M059J (cell line): ENCODE measurements around the gene PRSS3. TPM values are rescaled to one million over a fixed set of nuclear protein-coding genes. Genes with fewer than 3 reads are reported as not detected.
"Not testable (repeated sequence)": the region's sequence is repeated elsewhere in the genome, so short reads cannot be mapped to it uniquely, and the experiment has no call there.

Source experiments
- DNase-seq: peaks from one replicate; pipeline ENCODE4 v3.0.0-alpha.2; 2012; ENCODE audit warnings: low read depth
- total RNA-seq: library from RNA; depleted of rRNA; stranded (reverse); fragments of >200 nt; shearing (Covaris generic); gene quantifications from 2 replicates; pipeline ENCODE4 v1.2.3, GENCODE V29; 2014; rRNA removed

Gene PRSS3
- total RNA-seq: 0.74 and 3.1 TPM in 2 replicates

DNA sequence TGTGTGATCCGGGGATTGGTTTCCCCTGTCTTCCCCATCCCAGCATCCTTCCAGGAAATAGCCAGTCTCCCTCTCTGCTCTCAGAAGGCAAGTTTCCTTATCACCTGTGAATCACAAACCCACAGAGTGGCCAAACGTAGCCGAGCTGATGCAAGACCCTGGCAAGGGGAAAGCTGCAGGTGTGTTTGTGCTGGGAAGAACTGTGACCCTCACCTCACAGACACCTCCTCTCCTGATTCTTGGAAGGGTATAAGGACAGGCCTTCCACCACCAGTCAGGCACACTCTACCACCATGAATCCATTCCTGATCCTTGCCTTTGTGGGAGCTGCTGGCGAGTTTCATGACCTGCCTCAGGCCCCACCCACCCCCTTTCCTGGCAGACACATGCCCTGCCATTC lies at the start of gene PRSS3:
PRSS3 (plus strand) TSS at position 281 of the 400 bp plus-strand sequence; CDS start at position 294, 13 bp downstream.
- DNase-seq: no peak

DNA sequence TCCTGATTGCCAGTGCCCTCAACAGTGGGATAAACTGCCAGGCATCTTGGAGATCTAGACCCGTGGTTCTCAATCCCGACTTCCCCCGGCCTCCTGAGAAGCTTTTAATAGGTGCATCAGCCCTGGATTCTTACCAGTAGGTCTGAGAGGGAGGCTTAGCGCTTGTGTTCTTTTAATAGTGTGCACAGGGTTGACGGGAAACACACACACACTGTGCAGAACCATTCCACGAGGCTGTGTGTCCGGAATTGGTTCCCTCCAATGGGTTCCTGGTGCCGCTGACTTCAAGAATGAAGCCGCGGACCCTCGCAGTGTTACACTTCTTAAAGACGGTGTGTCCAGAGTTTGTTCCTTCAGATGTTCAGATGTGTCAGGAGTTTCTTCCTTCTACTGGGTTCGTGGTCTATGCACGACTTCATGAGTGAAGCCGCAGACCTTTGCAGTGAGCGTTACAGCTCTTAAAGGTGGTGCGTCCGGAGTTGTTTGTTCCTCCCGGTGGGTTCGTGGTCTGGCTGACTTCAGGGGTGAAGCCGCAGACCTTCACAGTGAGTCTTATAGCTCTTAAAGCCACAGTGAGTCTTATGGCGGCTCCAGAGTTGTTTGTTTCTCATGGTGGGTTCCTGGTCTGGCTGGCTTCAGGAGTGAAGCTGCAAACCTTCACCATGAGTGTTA lies 46.6 kb upstream of the PRSS3 start:
- DNase-seq: no peak

DNA sequence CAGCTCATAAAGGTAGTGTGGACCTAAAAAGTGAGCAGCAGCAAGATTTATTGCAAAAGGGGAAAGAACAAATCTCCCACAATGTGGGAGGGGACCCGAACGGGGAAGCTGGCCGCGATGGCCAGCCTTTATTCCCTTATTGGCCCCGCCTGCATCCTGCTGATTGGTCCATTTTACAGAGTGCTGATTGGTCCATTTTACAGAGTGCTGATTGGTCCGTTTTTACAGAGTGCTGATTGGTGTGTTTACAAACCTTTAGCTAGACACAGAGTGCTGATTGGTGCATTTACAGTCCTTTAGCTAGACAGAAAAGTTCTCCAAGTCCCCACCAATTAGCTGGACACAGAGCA lies 46.1 kb upstream of the PRSS3 start:
- DNase-seq: not testable (repeated sequence)

DNA sequence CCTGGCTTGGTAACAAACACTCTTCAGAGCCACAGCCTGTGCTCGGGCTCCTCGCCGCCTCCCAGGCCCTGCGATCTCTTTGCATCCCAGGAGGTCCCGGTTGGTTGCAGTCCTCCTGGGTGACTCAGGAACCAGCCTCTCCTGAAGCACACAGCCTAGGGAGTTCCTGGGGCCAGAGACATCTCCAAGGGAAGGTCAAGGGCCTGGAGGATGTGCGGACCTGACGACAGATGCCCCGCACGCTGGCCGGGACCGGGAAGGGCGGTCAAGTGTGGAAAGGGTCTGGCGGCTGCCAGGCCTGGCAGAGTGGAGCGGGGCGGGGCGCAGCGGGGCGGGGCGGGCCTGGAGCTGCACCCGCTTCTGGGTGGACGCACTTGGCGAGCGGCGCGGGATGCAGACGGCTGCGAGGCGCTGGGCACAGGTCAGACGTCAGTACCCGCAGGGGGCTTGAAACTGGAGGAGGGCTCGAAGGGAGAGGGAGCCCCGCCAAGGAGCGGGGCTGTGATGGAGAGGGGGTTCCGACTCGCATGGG lies 45.0 kb upstream of the PRSS3 start:
- peak; percentile 38 for DNase-seq

DNA sequence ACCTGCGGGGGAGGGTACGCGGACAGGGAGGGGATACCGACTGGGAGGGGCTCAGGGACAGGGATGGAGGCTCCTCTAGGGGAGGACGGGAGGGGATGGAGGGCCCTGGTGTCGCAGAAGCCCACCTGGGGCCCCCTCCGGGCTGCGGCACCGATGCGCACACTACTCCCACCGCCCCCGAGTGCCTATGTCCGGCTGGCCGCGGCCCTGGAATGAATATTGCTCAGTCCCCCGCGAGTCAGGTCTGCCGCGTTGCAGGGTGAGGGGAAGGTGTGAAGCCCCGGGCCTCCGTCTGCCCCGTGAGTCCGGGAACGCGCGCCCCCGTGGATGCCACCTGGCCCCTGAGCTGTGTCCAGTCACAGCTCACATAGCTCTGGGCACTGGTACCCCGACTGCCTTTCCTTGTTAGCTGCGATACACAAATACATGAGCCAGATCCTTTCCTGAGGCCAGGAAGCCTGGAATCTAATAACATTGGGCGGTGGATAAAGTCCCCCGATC lies 44.5 kb upstream of the PRSS3 start:
- DNase-seq: no peak

DNA sequence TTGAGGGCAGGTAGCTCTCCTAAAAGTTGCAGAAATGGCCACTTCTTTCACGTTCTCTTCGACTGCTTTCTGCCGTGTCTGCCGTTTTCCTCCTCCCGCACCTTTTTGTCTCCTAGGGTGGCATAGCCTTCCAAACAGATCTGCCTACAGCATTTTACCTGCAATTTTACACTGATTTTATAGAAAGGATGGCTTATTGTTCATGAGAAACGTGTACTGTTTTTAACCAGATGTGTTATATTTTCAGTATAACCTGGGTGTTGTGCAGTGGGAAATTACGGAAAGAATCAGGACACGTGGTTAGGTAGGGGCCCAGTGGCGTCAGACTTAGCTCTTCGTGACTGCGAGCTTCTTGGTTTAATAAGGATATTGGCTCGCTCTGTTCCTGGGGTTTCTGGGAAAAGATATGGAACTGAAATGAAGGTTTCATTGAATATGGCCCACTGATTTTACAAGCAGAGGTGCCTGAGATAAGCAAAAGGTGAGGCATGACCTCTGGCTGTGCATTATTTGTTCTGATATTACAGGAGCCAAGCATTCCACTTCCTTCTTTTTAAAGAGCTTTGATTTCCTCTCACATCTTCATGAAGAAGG lies 43.7 kb upstream of the PRSS3 start:
- DNase-seq: no peak

DNA sequence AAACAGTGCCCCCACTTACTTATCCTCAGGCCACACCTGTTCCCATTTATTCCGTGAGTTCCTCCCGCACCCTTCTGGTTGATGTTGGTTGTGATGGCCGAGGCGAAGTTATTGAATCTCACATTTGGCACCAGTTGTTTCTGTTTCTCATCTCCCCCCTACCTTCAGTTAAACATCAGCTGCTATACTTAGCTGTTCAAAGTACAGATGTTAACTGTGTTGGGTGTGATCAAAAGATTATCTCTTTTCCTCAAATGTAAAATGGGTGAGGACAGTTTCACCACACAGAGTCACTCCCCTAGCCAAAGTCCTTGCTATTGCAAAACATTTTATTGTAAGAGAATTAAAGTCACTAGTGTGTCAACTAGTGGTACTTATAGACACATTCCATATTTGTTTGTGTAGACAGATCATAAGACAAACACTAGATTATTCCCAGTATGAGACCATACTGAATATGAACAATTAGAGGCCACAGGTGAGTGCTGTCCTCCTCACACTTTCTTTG lies 43.2 kb upstream of the PRSS3 start:
- DNase-seq: no peak

DNA sequence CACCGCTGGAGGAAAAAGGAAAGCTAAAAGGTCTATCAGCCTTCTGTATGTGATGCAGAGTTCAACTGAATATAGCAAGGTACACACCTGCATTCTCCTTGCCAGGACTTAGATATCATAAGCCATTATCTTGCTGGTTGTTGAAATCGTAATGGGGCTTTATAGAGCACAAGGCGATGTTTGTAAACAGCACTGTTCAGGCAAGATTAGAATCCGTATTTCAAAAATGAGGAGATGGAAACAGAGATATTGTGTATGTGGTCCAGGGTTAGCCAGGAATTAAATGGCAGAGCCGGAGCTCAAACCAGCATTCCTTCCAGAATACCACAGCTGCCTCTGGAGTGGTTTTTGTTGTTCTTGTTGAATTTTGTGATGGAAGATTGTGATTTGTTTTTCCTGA lies 42.6 kb upstream of the PRSS3 start:
- not testable (repeated sequence) for DNase-seq

DNA sequence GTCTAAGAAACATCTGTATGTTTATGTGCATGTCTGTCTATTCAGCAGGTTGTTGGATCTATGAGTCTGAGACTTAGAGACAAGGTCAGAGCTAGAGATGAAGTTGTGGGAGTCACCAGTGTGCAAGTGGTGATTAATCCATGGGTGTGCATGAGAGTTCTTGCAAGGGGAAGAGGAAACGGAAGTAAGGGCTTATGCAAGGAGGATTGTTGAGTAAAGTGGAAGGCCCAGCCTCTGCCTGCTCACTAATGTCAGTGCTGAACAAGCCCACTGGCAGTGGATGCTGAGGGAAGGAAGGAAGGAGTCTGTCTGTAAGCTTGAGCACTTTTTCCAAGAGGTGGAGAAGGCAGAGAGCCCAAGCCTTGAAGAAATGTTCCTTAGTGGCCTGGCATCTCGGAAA lies 35.7 kb upstream of the PRSS3 start:
- DNase-seq: peak; percentile 33

DNA sequence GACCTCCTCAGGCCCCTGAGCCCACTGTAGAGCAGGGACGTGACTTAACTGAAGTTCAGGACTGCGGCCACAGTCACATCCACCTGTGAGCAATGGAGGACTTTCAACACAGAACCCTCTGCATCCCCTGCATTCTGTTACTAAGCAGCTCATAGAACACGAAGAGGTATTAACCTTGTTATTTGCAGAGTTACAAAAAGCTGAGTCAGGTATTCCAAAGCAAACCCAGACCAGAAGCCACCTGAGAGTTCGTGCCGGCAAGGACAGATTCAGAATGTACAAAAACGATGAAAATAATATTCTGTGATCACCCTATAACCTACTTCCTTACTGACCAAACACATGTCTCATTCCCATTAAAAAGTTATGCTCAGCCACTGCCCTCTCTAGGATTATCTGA lies 33.0 kb upstream of the PRSS3 start:
- DNase-seq: no peak

DNA sequence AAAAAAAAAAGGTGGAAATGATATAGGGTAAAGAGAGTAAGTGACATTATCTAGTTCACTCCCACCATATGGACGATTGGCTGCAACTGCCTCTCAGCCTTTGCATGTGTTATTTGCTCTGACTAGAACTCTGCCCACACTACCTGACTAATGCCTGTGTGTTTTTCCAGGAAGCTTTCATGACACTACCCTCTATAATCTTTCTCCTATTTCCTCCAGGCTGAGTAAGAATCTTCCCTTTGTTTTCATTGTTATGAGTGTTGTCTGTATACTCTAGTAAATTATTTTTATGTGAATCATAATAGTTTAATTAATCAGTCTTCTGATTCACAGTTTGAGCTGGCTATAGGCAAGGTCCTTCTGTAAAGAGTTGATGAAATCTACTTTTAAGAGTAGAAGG lies 31.7 kb upstream of the PRSS3 start:
- DNase-seq: peak; percentile 69

DNA sequence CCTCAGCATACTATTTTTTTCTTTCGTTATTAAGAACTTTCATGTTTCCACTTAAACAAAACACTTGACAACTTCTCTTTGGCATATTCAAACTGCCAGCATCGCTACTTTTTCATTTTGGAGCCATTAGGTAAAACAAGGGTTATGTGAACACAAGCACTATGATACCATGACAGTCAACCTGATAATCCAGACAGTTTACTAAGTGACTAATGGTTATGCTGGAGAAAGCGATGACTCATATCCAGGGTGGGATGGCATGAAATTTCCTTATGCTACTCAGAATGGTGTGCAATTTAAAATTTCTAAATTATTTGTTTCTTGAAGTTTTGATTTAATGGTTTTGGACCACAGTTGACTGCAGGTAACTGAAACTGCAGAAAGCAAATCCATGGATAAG lies 29.9 kb upstream of the PRSS3 start:
- peak; percentile 83 for DNase-seq

DNA sequence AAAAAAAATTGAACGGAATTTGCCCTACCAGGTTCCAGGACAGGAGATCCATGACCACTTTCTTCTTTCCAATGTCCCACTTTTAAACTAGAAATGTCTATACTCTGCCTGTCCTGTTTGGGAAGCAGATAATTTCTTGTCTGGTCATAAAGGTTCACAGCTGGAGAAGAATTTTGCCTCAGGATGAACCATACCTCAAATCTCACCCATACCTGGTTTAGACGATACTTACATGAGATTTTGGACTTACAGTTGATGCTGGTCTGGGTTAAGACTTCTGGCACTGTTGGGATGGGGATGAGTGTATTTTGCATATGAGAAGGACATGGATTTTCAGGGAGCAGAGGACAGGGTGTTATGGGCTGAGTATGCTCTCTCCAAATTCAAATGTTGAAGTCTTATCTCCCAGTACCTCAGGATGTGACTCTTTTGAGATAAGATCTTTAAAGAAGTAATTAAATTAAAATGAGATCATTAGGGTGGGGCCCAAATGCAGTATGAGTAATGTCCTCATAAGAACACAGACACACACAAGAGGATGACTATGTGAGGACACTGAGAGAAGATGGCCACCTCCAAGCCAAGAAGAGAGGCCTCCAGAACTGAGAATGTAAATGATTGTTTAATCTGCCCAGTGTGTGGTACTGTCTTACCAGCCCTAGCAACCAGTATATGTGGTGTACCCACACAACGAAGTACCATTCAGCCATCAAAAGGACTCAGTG lies 25.0 kb upstream of the PRSS3 start:
- peak; percentile 78 for DNase-seq

DNA sequence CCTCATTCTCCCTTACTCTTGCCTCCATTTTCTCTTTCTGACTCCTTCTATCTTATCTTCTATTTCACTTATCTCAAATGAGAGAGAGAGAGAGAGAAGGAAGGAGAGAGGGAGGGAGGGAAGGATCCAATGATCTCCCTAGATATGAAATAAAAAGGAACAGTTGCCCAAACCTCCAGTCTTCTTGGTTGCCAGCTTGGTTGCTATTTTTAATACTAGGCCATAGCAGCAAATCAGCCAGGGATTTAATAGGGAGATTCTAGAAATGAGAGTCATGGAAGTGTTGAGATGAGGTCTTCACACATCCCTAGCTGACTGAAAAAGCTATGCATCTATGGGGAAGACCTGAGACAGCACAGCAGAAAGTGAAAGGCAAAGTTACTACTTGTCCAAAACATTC lies 22.2 kb upstream of the PRSS3 start:
- DNase-seq: not testable (repeated sequence)

DNA sequence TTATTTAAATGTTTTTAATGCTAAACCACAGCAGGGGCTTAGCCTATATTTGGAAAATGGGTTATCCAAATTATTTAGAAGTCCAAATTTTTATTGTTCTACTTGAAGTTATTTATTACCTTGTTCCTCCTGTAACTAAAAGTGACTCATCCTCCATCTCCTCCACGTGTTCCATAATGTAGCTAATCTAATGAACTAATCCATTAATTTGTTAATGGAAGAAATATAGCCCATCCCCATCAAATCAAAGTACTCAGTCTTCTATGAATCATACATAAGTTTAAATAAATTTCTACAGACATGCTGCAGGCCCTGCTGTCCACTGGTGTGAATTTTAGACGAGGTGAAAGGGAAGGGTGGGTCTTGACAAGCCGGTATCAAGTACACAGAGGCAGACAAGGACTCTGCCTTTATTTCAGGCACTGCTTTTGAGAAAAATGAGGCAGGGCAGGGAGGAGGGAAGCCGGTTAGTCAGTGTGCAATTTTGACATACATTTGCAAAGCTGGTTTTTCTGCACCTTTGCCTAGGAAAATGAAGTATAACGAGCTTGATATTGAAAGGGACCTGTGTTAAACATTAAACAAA lies 21.2 kb upstream of the PRSS3 start:
- not testable (repeated sequence) for DNase-seq

DNA sequence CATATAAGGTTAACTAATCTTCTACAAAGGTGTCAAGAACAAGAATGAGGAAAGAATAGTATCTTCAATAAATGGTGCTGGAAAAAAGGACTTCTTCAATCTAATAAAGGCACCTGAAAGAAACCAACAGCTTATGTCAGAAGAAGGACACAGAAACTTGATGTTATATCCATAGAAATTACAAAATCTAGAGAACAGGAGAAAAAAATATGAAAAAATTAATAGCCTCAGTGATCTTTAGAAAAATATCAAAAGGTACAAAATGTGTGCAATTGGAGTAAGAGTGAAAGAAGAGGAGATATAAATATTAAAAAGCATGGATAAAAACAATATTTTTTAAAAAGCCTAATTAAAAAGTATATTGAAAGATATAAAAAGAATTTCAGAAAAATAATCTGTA lies 18.8 kb upstream of the PRSS3 start:
- no peak for DNase-seq

DNA sequence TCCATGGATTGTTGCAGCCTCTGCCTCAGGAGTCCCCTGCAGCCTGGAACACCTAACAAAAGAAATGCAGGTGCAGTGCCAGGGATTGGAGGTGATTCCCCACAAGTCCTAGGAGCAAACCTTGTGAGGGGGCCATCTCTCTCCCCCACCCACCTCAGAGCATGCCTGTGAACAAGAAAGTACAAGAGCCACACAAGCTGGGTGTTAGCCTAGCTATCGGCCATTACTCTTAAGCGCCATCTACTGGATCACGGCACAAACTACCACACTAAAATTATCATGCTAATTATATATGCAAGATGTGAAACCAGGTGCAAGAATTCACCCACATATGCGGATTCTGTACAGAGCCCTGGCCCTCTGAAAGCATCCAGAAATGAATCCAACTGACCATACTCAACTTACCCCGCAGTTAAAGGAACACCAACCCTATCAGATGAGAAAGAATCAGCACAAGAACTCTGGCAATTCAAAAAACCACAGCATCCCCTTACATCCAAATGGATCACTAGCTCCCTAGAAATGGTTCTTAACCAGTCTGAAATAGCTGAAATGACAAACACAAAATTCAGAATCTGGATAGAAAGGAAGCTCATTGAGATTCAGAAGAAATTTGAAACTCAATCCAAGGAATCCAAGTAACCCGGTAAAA lies 16.5 kb upstream of the PRSS3 start:
- peak; percentile 61 for DNase-seq

DNA sequence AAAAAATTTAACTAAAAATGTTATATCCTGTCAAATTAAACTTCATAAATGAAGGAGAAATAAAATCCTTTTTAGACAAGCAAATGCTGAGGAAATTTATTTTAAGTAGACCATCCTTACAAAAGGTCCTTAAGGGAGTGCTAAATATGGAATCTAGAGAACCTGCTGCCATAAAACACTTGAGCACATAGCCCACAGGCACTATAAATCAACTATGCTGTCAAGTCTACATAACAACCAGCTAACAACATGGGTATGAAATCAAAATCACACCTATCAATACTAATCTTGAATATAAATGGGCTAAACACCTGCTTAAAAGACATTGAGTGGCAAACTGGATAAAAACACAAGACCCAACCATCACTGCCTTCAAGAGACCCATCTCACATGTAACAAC lies 15.1 kb upstream of the PRSS3 start:
- DNase-seq: no peak

DNA sequence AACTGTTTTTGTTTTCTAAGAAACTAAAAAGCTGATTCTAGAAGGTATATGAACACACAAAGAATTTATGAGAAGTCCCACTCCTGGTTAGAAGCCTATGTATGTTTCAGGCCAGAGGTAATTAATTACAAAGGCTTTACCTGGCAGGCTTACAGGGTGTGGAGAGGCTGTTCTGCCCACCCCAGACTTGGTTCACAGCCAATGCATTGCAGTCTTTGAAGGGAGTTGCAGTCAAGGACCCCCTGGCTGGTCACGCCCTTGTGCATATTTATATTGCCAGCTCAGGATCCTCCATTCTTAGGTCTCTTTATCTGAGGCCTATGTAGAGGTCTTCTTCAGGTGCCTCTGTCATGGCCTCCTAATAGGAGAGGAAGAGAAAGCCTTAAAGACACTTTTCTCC lies 13.6 kb upstream of the PRSS3 start:
- no peak for DNase-seq

DNA sequence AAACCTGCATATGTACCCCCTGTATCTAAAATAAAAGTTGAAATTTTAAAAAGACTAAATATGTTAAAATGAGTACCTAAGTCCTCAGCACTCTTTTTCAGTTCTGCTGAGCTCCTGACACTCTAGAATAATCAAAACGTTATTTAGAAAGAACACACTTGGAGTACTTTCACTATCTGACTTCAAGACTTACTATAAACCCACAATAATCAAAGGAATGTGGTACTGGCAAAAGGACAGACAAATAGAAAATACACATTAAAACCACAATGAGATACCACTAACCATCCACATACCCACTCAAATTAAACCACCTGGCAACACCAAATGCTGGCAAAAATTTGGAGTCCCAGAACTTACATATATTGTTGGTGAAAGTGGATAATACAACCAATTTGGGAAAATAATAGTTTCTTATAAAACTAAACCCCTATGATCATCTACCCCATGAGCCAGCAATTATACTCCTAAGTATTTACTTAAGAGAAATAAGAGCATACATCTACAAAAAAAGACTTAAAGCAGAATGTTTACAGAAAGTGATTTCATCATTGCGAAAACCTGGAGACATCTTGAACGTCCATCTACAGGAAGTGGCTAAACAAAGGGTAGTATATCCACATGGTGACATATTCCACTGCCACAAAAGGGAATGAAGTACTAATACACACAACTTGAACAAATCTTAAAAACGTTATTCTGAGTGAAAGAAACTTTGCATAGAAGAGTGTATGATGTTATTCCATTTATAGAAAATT lies 12.8 kb upstream of the PRSS3 start:
- peak; percentile 72 for DNase-seq

DNA sequence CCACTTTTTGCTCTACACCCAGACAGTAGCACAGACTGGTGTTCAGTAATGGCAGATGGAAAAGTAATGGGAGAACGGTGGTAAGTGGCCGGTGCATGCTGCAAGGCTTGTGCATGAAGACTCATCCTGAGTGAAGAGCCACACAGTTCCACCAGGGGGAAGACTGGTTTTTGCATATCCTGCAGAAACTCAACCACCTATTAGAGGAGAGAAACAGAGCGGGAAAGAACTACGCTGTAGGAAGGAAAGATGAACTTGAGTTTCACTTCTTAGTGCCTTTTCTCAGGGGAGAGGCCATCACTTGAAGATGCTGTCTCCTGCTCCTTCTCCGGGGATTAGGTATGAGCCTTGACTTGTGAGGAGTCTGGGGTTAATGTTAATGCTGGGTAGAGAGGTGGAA lies 9.4 kb upstream of the PRSS3 start:
- DNase-seq: peak; percentile 45
